HCT116 (cell line): ENCODE data around the gene SAMD4A. TPM values are rescaled to one million over a fixed set of nuclear protein-coding genes. Genes with fewer than 3 reads are reported as not detected.

Experiments
- ATAC-seq: fragments of 200-7000 bp; cut with Tn5 transposase; 2 replicates; pipeline ENCODE4 v1.9.1; 2020; ENCODE audit warnings: mild to moderate bottlenecking, moderate library complexity
- BruUV-seq: library from RNA; stranded (reverse); fragments of 400-500 nt; replicated peaks from 2 replicates; lab custom pipeline; 2021; lab: Mats Ljungman, UMichigan
- CTCF ChIA-PET: fragments of 300-600 bp; sonication (Branson Sonifier 250); formaldehyde crosslinking; loops from one replicate; lab custom pipeline; 2021; ENCODE audit warnings: antibody characterized with exemption; lab: Charles Lee
- POLR2A ChIA-PET: fragments of 300-600, 350-600 bp; sonication (Branson Sonifier 250); formaldehyde crosslinking; loops from one replicate; lab custom pipeline; 2021; ENCODE audit warnings: antibody characterized with exemption; lab: Charles Lee
- RAD21 ChIA-PET, 2 experiments: fragments of 300-600 bp; sonication (Branson Sonifier 250); formaldehyde crosslinking; loops; one replicate each; lab custom pipeline; 2023; ENCODE audit warnings: low total read pairs in 2 of 2; ENCODE audit not compliant: uncharacterized antibody in 2 of 2, unreplicated experiment in 2 of 2, low non-redundant PET in 1 of 2; lab: Charles Lee
- DNase-seq: peaks from one replicate; pipeline ENCODE4 v3.0.0-alpha.2; 2010; ENCODE audit warnings: low read depth, low spot score
- H2AFZ ChIP-seq: fragments of 200-600 bp; shearing (Covaris generic), sonication (generic); 2 replicates; pipeline ENCODE4 v1.6.1; 2017; ENCODE audit warnings: low read depth, mixed run types, mixed read lengths, antibody characterized with exemption, low read length; ENCODE audit not compliant: poor library complexity, severe bottlenecking
- H3K27ac ChIP-seq: 2 replicates; pipeline ENCODE4 v1.5.1; 2012; ENCODE audit warnings: low read depth, low read length
- H3K27me3 ChIP-seq: fragments of 200-600 bp; sonication (generic); 2 replicates; pipeline ENCODE4 v1.6.1; 2016; ENCODE audit warnings: mixed run types, low read length, mixed read lengths; ENCODE audit not compliant: insufficient read depth
- H3K36me3 ChIP-seq, 2 experiments: fragments of 200-500 bp in 1 of 2; fragments of 200-600 bp in 1 of 2; sonication (Bioruptor generic) in 1 of 2; sonication (generic) in 1 of 2; 2 replicates each; pipeline versions ENCODE4 v1.5.1 to v1.6.1; 2014 to 2016; ENCODE audit warnings: low read length in 2 of 2, inconsistent platforms in 1 of 2, mixed read lengths in 1 of 2, mixed run types in 1 of 2; ENCODE audit not compliant: insufficient read depth in 2 of 2, control insufficient read depth in 1 of 2
- H3K4me1 ChIP-seq, 2 experiments: fragments of 200-600 bp in 1 of 2; sonication (generic) in 1 of 2; 2 replicates each; pipeline versions ENCODE4 v1.5.1 to v1.6.1; 2012 to 2017; ENCODE audit warnings: low read length in 2 of 2, inconsistent platforms in 1 of 2, mild to moderate bottlenecking in 1 of 2, mixed read lengths in 1 of 2, mixed run types in 1 of 2, moderate library complexity in 1 of 2; ENCODE audit not compliant: insufficient read depth in 2 of 2, control insufficient read depth in 1 of 2
- H3K4me2 ChIP-seq: fragments of 200-600 bp; sonication (generic); 2 replicates; pipeline ENCODE4 v1.6.1; 2017; ENCODE audit warnings: mixed run types, low read length, mixed read lengths
- H3K4me3 ChIP-seq, 2 experiments: fragments of 200-600 bp in 1 of 2; sonication (generic) in 1 of 2; replicated peaks in 1 of 2; 2 replicates each; pipeline ENCODE4 v1.5.1; 2011 to 2016; ENCODE audit warnings: low read length in 2 of 2, control low read depth in 1 of 2, low read depth in 1 of 2, mild to moderate bottlenecking in 1 of 2, mixed read lengths in 1 of 2, mixed run types in 1 of 2
- H3K79me2 ChIP-seq: fragments of 200-600 bp; sonication (generic); 2 replicates; pipeline ENCODE4 v1.6.1; 2017; ENCODE audit warnings: mild to moderate bottlenecking, mixed run types, low read length, moderate library complexity, mixed read lengths; ENCODE audit not compliant: insufficient read depth
- H3K9ac ChIP-seq: fragments of 200-600 bp; sonication (generic); 2 replicates; pipeline ENCODE4 v1.6.1; 2016; ENCODE audit warnings: low read length, mixed read lengths
- H3K9me2 ChIP-seq: fragments of 200-600 bp; sonication (generic), shearing (Covaris generic); 2 replicates; pipeline ENCODE4 v1.6.1; 2017; ENCODE audit warnings: mixed run types, mild to moderate bottlenecking, moderate library complexity; ENCODE audit not compliant: insufficient read depth
- H3K9me3 ChIP-seq, 2 experiments: fragments of 200-500 bp in 1 of 2; fragments of 200-600 bp in 1 of 2; sonication (Bioruptor generic) in 1 of 2; sonication (generic) in 1 of 2; 2 replicates each; pipeline ENCODE4 v1.6.1; 2014 to 2017; ENCODE audit warnings: low read length in 2 of 2, mixed read lengths in 2 of 2, inconsistent platforms in 1 of 2, low read depth in 1 of 2, mild to moderate bottlenecking in 1 of 2, mixed run types in 1 of 2, moderate library complexity in 1 of 2; ENCODE audit not compliant: control insufficient read depth in 1 of 2, insufficient read depth in 1 of 2
- H4K20me1 ChIP-seq: fragments of 200-600 bp; sonication (generic), shearing (Covaris generic); 2 replicates; pipeline ENCODE4 v1.6.1; 2017; ENCODE audit warnings: mixed run types, mild to moderate bottlenecking, moderate library complexity; ENCODE audit not compliant: insufficient read depth
- CTCF ChIP-seq, 3 experiments: fragments of 200-600 bp in 1 of 3; sonication (generic) in 1 of 3; IDR thresholded peaks in 2 of 3; conservative IDR thresholded peaks in 1 of 3; 2 replicates each; pipeline ENCODE4 v1.5.1; 2012 to 2017; ENCODE audit warnings: low read depth in 2 of 3, low read length in 2 of 3, antibody characterized with exemption in 1 of 3, borderline replicate concordance in 1 of 3, control low read depth in 1 of 3, mild to moderate bottlenecking in 1 of 3, mixed read lengths in 1 of 3, mixed run types in 1 of 3, moderate library complexity in 1 of 3; ENCODE audit not compliant: insufficient read depth in 1 of 3
- EGR1 ChIP-seq: IDR thresholded peaks from 2 replicates; pipeline ENCODE4 v1.6.1; 2012; ENCODE audit warnings: low read depth
- JUND ChIP-seq: IDR thresholded peaks from 2 replicates; pipeline ENCODE4 v1.6.1; 2012
- MAX ChIP-seq: IDR thresholded peaks from 2 replicates; pipeline ENCODE4 v1.6.1; 2012
- RAD21 ChIP-seq: IDR thresholded peaks from 2 replicates; pipeline ENCODE4 v1.6.1; 2012; ENCODE audit warnings: low read depth, mild to moderate bottlenecking
- SIN3A ChIP-seq: IDR thresholded peaks from 2 replicates; pipeline ENCODE4 v1.6.1; 2012; ENCODE audit warnings: low read depth
- ZFX ChIP-seq: fragments of 450-650 bp; IDR thresholded peaks from 2 replicates; pipeline ENCODE4 v1.6.1; 2017
- intact Hi-C: fragments of 100-400 bp; cut with micrococcal nuclease; formaldehyde crosslinking; loops from 2 replicates; pipeline ENCODE4 v1.10.0; 2022
- total RNA-seq: library from RNA; stranded (reverse); gene quantifications from one replicate; pipeline ENCODE4 v1.2.1, GENCODE V29; 2021; ENCODE audit not compliant: unreplicated experiment

SAMD4A gene
- total RNA-seq, 1 experiment from 2014 or later: 9.0 TPM

- TF ChIP-seq ZFX (no peak), JUND (no peak), MAX (no peak), RAD21 (no peak), CTCF (IDR thresholded peaks at IDR 0.05 in 2 of 3, conservative IDR thresholded peaks at IDR 0.05 in 1 of 3; ENCODE audit: borderline replicate concordance in 1 of 3, insufficient read depth in 1 of 3, low read depth in 2 of 3, low read length in 2 of 3) (no peak), SIN3A (no peak), EGR1 (no peak)
- H3K9ac ChIP-seq: no peak overlapping the region
- ChIA-PET RAD21 (no interaction called here), POLR2A (no interaction called here), CTCF (no interaction called here)
- H3K9me3 ChIP-seq: no peaks in the 10 kb centered on the region
- no peaks in the 10 kb centered on the region for H3K79me2 ChIP-seq
- intact Hi-C loops: no loop called here
- DNase-seq (no peak), ATAC-seq (no peak)
- no peak overlapping the region for H3K4me2 ChIP-seq
- H2AFZ ChIP-seq: no peak overlapping the region
- H3K27me3 ChIP-seq: no peaks in the 10 kb centered on the region
- no peak overlapping the region for H3K27ac ChIP-seq
- H3K4me3 ChIP-seq: no peak overlapping the region
- H3K36me3 ChIP-seq: no peaks in the 10 kb centered on the region
- H4K20me1 ChIP-seq: no peaks in the 10 kb centered on the region
- peaks cover 2 to 34% of the 10 kb centered on the region in 2 experiments; a peak in 2 of 4 replicates for H3K4me1 ChIP-seq
- BruUV-seq: no TSS peak
- H3K9me2 ChIP-seq: no peaks in the 10 kb centered on the region; the same call in 1 of the 2 replicates
Measured at GRCh38 chr14:54597795-54598443, 31.0 kb downstream of the SAMD4A start.
